NCI-H2227 (cell line): ENCODE data around the gene HAUS8.

Experiments
- DNase-seq: peaks from one replicate; lab custom pipeline; 2025; ENCODE audit not compliant: unreplicated experiment; lab: John Stamatoyannopoulos, UW

HAUS8 gene

DNA sequence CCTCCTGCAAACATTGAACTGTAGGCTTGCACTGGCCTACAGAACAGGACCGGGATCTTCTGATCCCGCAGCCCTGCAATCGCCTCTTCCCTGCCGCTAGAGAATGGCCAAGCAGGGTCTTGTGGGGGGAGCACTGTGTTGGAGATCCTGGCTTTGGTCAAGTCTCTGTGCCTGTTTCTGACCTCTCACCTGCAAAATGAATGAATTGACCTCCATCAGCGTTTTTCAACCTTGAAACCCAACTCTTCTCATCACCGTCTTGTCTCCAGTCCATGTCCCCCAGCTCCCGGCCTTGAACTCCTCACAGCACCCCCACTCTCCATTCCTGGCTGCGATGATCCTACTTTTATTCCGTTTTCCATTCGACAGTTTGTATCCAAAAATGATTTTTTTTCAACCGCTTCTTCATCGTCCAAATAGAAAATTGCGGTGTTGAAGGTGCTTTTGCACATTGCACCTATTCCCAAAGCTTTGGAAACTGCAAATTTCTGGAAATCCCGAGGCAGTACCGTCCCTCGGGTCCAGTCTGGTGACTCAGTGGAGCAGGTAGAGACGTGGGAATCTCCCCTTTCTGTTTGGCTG is 2.3 kb upstream of the HAUS8 start:
- DNase-seq = no peak

DNA sequence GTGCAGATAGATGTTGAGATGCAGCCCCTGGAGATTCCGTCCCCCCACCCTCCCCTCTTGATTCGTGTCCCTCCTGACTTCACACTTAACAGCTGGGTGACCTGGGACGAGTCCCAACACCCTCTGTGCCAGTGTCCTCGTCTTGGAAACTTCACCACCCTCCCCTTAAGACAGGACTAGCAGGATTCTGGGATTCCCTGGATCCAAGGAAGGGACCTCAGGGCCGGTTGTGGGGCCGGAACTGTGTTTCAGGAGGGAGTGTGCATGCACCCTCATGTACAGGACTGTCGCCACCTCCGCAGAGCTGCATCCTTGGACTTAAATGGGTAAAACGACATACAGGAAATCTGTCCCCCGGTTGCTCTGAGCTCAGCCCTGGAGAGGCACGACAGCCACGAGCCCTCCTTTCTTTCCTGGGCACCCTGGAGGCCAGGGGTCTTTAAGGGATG is 1.3 kb upstream of the HAUS8 start:
- DNase-seq = no peak

DNA sequence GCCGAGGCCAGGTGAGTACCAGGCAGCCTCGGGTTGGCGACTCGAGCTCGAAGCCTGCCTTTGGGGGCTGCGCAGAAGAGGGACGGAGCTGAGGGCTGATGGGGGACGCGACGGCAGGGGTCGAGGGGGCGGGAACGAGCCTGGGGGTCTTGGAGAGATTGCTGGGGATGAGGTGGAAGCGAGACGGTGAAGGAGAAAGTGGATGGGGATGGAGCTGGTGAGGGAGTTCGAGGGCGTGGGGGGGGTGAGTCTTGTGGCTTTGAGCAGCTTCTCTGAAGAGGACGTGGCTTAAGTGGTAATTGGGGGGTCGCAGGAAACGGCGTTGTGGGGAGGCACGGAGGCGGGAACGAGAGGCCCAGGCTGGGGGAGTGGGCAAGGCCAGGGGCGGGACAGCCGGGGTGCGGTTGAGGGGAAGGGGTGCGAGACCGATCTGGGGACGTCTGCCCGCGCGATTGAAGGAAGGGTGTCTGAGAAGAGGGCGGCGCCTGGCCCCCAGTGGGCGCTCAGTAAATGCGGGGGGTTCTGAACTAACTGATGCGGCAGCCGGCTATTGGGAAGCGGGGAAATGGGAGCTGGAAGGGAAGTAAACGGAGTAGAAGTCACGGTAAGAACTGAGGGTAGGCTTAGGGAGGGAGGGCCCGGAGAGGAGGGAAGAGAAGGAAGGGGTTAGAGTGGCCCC is 751 bp upstream of the HAUS8 start:
- DNase-seq = peak; percentile 56

DNA sequence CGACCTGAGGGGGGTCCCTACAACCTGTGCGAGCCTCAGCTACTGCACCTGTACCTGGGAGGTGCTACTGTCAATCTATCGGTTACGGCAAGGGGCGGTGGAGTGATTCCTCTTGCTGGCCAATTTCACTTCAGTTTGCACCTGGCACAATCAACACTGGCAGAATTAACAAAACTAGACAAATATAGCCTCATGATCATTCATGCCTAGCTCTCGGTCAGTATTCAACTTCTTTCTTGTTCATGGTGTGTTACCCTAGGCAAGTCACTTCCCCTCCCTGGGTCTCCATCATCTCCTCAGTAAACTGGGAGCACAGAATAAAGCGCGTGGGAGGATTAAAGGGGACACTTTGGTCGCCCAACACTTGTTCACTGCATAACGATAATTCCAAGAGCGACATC is 618 bp downstream of the HAUS8 start:
- no peak for DNase-seq

DNA sequence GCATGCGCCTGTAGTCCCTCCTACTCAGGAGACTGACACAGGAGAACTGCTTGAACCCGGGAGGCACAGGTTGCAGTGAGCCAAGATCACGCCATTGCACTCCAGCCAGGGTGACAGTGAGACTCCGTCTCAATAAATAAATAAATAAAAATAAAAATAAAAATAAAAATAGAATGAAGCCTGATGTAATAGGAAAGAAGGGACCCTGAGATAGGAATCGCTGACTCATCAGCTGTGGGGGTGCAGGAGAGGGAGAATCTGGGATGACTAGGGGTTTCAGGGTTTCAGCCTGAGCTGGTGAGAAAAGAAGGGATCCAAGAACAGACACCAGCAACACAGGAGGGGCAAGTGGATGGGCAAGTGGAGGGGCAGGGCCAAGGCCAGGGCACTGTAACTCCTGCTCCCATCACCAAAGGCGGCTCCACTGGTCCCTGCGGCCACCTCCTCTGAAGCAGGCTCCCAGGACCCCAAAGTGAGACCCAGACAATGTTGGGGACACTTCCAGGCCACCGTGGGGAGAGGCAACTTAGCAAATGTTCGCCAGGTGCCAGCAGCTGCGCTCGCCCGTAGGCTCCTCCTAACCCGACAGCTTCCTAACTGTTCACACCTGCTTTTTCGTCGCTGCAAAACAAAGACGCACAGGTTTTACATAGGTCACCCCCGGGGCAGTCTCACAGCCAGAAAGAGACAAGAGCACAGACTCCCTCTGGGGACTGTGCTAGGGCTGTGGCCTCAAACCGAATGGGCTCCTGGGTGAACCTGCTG is 1.2 kb downstream of the HAUS8 start:
- DNase-seq = no peak

DNA sequence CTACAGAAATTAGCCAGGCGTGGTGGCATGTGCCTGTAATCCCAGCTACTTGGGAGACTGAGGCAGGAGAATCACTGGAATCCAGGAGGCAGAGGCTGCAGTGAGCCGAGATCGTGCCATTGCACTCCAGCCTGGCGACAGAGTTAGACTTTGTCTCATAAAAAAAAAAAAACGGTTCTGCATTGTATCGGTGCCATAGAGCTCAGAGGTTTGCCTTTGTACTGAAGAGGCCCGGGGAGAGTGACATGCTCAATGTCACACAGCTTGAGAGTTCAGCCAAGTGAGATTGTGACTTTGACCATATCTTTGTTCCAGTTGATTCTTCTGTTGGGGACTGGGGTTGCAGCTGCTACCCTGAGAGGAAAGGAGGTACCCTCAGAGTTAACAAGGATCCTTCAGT is 4.3 kb downstream of the HAUS8 start:
- DNase-seq = no peak

DNA sequence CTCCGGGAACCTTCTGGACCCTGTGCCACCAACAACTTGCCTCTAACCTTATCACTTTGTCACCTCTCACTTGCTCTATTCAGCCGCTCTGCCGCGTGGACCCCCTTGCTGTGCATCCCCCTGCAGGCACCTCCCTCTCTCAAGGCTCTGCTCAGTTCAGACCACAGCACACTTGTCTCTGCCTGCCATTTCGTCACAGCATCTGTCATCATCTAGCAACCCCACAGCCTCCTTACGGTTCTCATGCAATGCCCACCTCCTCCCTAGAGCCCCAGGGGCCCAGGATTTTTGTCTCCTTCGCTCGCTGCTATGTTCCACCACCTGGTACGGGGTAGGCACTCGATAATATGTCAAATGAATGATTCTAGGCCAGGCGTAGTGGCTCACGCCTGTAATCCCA is 4.8 kb downstream of the HAUS8 start:
- no peak for DNase-seq

DNA sequence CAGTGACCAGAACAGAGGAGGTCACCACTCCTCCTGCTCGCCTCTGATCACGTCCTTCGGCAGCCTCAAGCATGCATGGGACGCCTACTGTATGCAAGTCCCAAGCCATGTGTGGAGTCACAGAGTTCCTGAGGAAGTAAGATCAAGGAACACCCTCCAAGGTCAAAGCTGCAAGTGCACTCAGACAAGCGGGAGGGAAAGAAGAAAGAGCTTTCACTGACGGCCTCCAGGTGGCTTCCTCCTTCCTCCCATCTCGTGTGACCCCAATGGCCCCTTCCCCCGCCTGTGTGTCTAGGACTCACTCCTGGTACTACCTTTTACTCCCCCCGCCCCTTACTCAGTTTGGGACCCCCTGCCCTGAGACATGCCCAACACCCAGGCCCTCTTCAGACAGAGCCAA is 6.1 kb downstream of the HAUS8 start:
- no peak for DNase-seq

DNA sequence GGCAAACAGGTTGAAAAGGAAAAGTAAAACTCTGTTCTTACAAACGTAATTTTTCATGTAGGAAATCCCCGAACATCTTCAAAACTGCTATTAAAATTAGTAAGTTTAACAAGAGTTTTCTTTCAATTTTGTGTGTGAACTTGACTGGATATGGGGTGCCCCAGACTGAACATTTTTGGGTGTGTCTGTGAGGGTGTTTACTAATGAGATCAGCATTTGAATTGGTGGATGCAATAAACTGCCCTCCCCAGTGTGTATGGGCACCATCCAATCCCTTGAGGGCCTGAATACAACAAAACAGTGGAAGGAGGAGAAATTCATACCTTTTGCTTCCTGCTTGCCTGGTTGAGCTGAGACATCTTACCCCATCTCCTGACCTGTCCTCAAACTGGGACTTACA is 11.8 kb downstream of the HAUS8 start:
- DNase-seq = no peak

DNA sequence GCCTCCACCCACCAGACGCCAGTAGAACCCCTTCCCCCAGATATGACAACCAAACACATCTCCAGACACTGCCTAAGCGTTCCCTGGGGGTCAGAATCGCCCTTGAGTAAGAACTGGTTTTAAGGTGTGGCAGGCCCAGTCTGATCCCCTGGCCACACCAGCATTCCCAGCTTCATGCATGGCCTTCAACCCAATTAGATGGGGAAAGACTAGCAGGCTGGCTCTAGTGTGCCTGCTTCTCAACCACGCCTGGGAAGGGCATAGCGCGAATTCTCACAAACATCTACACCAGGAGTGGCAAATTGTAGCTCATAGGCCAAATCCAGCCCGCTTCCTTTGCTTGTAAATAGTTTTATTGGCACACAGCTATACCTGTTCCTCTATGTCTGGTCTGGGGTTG is 13.6 kb downstream of the HAUS8 start:
- DNase-seq = no peak

DNA sequence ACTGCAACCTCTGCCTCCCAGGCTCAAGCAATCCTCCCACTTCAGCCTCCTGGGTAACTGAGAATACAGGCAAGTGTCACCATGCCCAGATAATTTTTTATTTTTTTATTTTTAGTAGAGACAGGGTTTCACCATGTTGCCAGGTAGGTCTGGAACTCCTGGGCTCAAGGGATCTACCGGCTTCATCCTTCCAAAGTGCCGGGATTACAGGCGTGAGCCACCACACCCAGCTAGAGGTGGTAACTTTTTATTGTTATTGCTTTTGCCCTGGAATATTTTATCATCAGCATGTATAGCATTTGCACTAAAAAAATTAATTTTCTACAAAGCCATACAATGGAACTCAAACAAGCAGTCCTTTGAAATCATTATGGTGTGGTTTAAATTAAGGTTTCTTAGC is 14.0 kb downstream of the HAUS8 start:
- DNase-seq = no peak

DNA sequence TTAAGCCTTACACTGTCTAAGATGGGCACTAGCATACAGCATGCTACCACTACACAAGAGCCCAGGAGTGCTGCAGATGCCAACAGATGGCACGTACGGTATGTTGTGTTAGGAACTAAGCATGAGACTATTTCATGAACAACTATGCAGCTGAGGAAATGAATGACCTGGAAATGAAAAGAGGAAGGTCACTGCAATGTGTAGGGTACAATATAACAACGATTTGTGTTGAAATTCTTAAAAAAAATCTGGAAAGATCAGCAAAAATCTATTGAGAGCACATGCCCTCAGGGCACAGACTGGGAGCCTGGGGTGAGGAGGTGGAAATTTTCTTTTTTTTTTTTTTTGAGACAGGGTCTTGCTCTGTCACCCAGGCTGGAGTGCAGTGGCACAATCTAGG is 14.4 kb downstream of the HAUS8 start:
- DNase-seq = no peak

DNA sequence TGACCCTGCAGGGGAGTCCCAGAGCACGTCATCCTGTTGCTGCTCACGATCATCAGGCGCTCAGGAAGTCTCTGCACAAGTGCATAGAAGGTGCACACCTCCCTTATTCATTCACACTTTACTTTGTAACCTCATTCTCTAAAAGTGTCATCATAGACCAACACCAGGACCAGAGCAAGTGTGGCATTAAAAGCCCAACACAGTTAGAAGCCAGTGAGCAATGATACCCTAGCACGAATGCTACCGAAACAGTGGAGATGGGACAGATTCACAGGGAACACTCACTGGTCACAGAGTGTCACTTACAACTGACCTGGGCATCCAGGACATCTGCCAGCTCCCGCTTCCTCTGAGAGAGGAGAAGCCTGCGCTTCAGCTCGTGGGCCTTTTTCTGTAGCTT is 17.0 kb downstream of the HAUS8 start:
- DNase-seq = peak; percentile 49

DNA sequence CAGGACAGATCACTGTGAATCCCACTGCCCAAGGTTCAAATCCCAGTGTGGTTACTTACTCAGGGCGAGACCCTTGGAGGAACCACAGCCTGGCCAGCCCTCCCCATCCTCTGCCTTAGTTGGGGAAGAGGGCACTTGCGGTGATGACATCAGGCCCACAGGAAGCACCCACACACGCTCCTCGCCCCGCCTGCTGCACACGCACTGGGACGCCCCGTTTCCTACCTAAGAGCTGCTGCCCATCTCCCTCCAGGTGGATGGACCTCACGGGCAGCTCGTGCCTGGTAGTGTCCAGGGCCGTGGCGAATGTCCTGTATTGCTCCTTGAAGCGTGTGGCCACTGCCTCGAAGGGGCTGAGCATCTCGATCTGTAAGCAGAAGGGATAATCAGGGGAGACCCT is 19.6 kb downstream of the HAUS8 start:
- DNase-seq = no peak

DNA sequence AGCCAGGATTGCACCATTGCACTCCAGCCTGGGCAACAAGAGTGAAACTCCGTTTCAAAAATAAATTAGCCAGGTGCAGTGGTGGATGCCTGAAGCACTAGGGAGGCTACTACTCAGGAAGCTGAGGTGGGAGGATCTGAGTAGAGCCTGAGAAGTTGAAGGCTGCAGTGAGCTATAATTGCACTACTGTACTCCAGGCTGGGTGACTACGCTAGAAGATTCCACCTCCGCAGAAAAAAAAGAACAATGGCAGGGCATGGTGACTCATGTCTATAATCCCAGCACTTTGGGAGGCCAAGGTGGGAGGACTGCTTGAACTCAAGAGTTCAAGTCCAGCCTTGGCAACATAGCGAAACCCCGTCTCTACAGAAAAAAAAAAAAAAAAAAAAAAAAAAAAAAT is 20.5 kb downstream of the HAUS8 start:
- no peak for DNase-seq

DNA sequence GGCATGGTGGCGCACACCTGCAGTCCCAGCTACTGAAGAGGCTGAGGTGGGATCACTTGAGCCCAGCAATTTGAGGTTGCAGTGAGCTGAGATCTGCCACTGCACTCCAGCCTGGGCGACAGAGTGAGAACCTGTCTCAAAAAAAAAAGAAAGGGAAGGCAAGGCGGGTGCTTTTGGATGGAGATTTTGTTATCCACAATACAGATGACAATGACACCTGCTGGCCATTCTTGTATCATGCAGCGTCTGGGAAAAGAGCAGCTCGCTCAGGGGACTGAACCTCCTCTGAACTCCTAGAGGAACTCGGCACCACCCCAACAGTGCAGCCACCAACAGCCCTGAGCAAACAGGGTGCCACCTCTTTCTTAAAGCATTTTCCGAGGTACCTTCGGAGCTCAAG is 22.8 kb downstream of the HAUS8 start:
- DNase-seq = peak; percentile 48

DNA sequence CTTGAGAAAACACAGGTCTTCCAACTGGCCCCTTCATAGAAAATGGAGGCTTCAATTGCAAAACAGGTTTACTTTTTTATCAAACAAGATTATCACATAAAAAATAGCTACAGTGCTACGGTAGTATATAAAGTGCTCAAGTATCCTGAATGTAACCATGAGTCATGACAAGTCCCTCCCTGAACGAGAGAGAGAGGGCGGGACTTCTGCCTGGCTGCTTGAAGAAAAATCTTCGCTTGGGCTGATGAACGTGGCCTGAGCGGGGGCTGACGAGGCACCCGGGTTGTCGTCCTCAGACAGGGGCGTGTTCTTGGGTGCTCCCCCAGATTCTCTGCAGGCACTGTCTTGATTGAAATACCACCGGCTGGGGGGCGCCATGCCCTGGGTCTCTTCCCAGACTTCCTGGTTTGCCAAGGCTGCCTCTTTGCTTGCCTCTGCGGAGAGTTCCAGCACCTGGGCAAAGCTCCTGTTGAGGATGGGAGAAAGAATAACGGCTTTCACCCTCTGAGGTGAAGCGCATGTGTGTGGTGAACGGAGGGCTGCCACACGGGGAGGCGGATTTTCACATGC is 25.5 kb downstream of the HAUS8 start:
- DNase-seq = no peak

DNA sequence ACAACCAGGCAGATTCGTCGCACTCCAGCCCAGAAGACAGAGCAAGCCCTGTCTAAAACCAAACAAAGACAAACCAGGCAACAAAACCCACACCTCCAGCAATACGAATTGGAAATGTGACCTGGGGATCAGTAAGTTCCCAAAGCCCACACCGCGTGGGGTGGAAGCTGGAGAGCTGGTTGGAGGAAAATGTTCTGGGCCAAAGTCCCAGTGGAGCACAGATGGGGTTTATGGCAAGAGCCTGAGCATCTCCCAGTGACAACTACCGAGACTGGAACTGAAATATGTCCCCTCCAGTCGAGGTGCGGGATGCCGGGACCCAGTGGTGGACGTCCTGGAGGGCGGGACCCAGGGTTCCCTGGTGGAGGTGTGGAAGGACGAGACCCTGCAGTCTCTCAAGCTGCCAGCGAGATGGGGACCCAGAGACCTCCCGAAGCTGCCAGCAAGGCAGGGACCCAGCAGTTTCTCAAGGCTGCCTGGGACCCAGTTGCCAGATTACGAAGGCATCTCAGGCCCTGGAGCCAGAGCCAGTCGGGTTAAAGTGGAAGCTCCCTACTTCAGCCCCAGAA is 26.3 kb downstream of the HAUS8 start:
- DNase-seq = no peak

DNA sequence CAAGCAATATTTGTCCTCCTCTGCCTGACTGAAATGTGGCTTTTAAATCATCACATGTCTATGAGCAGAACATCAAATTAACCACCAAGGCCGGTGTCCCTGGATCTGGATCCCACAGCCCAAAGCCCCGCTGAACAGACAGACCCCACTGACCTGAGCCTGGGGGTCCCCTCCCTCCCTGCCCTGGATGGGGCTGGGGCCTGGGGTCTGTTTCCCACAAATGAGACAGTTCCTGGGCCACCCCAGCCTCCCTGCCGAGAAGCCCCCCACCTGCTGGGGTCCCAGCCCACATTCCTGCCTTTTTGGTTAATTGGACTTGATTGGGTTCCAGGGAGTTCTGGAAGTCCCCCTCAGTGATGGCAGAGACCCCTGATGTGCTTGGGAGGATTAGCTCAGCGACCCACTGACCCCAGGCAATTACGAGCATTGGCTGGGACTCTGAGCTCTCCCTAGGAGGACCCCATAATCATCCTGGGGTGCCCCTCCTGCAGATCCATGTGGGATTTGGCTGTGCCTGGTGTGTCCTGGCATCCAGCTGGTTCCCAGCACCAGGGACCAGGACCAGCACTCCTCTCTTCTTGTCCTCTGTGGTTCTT is 29.2 kb downstream of the HAUS8 start:
- no peak for DNase-seq

DNA sequence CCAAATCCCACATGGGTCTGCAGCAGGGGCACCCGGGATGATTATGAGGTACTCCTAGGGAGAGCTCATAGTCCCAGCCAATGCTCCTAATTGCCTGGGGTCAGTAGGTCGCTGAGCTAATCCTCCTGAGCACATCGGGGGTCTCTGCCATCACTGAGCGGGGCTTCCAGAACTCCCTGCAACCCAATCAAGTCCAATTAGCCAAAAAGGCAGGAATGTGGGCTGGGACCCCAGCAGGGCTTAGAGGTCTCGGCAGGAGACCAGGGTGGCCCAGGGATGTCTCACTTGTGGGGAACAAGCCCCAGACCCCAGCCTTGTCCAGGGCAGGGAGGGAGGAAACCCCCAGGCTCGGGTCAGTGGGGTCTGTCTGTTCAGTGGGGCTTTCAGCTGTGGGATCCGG is 31.5 kb downstream of the HAUS8 start:
- DNase-seq = no peak

DNA sequence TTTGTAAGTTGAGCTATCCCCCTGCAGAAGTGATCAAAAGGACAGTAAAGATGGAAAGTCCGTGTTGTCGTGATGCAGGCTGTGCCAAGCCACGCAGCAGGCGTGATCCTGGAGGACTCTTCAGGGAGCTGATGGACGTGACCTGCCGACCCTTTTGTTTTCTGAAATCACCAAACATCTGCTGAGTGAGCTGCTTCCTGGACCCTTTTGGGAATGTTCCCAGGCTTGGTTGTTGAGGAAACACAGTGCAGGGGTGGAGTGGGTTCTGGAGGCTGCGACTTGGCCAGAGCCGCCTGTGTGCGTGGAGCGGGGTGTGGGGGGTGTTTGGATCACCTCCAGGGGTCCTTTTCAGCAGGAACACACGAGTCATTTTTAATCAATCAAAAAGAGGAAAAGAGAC is 33.3 kb downstream of the HAUS8 start:
- DNase-seq = no peak
